ENCODE measurements around the gene DNAJC8. TPM values are rescaled to one million over a fixed set of nuclear protein-coding genes. Genes with fewer than 3 reads are reported as not detected.

Gene DNAJC8
- total RNA-seq, 2 experiments from 2014 or later, result 99.0 to 102 TPM

- Mint-ChIP-seq H3K4me1 (ENCODE audit: low read depth) (peaks cover 41% of the 10 kb centered on the region), H3K27me3 (no peaks in the 10 kb centered on the region), H3K27ac (peak overlapping the region; percentile 87), H3K36me3 (peaks cover 64% of the 10 kb centered on the region), H3K4me3 (peak overlapping the region; percentile 28), H3K9me3 (peaks cover 17% of the 10 kb centered on the region)
- intact Hi-C loops (cut with micrococcal nuclease), result loop anchor here (1.0 to 2.0 kb wide), 6 partner anchors 30 to 287 kb away; partner anchors contain the start of gene EYA3
- peak; percentile 89 for DNase-seq
- CTCF ChIA-PET, result interaction anchor here (1.0 to 2.2 kb wide), 6 partner anchors 9 to 110 kb away, joined by 3 to 9 read pairs (median 6); no protein-coding TSS in a partner anchor
- POLR2A ChIA-PET, result interaction anchor here (1.0 to 2.1 kb wide), 6 partner anchors 9 to 111 kb away, joined by 4 to 12 read pairs (median 5); partner anchors contain the start of gene EYA3
Observed at GRCh38 chr1:28199328-28200233, 33.2 kb downstream of the DNAJC8 start.

DNA sequence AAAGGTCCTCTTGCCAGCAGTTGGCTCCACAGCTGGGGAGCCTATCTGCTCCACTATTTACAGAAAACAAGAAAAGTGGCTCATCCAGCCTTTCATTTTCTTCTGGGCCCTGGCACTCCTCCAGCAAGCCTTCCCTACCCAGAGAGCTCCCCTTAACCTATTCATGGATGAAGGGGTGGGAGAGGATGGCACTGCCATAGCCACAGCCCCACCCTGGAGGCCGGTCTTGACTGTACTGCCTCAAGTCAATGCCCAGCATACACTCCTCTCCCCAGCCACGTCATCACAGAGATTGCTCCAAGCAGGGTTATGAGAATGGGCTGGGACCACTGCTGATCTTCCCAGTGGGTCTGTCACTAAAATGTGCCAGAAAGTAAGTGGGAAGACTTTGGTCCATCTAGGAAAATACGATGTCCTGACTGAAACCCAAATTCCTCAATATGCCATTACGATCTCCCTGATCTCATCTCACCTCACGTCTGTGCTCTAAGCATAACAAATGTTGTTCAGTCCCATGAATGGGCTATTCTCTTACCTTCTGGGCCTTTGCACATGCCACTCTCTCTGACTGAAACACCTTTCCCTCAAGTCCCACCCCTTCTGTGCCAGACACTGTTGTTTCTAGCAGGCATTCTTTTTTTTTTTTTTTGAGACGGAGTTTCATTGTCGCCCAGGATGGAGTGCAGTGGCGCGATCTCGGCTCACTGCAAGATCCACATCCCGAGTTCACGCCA, 35.0 kb downstream of the DNAJC8 start:
- ChIA-PET POLR2A (interaction anchor here (0.9 kb wide), 1 partner anchor 51 kb away, joined by 3 read pairs; no protein-coding TSS in a partner anchor), CTCF (interaction anchor here (1.3 kb wide), 1 partner anchor 12 kb away, joined by 4 read pairs; no protein-coding TSS in a partner anchor)
- intact Hi-C loops (cut with micrococcal nuclease), result loop anchor here (2.0 kb wide), 1 partner anchor 49 kb away; no protein-coding TSS in a partner anchor
- Mint-ChIP-seq H3K9me3 (peaks cover 17% of the 10 kb centered on the region), H3K27ac (no peak overlapping the region), H3K4me3 (no peak overlapping the region), H3K4me1 (ENCODE audit: low read depth) (peaks cover 41% of the 10 kb centered on the region), H3K36me3 (peaks cover 53% of the 10 kb centered on the region), H3K27me3 (no peaks in the 10 kb centered on the region)
- no peak for DNase-seq

GRCh38 chr1:28196330-28196729, 36.5 kb downstream of the DNAJC8 start:
- H3K4me1 Mint-ChIP-seq (ENCODE audit: low read depth), result peaks cover 41% of the 10 kb centered on the region
- peaks cover 17% of the 10 kb centered on the region for H3K9me3 Mint-ChIP-seq
- intact Hi-C loops (cut with micrococcal nuclease), result no loop called here
- no peaks in the 10 kb centered on the region for H3K27me3 Mint-ChIP-seq
- ChIA-PET POLR2A (interaction anchor here (1.3 kb wide), 1 partner anchor 108 kb away, joined by 5 read pairs; the partner anchor contains the start of gene EYA3), CTCF (interaction anchor here (0.6 to 1.3 kb wide), 4 partner anchors 12 to 105 kb away, joined by 3 to 6 read pairs (median 4); no protein-coding TSS in a partner anchor)
- peaks cover 46% of the 10 kb centered on the region for H3K36me3 Mint-ChIP-seq
- no peak overlapping the region for H3K27ac Mint-ChIP-seq
- DNase-seq, result no peak
- H3K4me3 Mint-ChIP-seq, result no peak overlapping the region

- H3K36me3 Mint-ChIP-seq, result peaks cover 41% of the 10 kb centered on the region
- no peak for DNase-seq
- peaks cover 36% of the 10 kb centered on the region for H3K4me1 Mint-ChIP-seq (ENCODE audit: low read depth)
- POLR2A ChIA-PET, result interaction anchor here (1.3 kb wide), 1 partner anchor 108 kb away, joined by 5 read pairs; the partner anchor contains the start of gene EYA3
- intact Hi-C loops (cut with micrococcal nuclease), result no loop called here
- CTCF ChIA-PET, result interaction anchor here (0.6 to 1.3 kb wide), 3 partner anchors 13 to 149 kb away, joined by 4 to 6 read pairs (median 4); no protein-coding TSS in a partner anchor
- H3K9me3 Mint-ChIP-seq, result peaks cover 17% of the 10 kb centered on the region
- no peak overlapping the region for H3K27ac Mint-ChIP-seq
- no peak overlapping the region for H3K4me3 Mint-ChIP-seq
- no peaks in the 10 kb centered on the region for H3K27me3 Mint-ChIP-seq
Observed at GRCh38 chr1:28195780-28196179, 37.0 kb downstream of the DNAJC8 start.

DNA sequence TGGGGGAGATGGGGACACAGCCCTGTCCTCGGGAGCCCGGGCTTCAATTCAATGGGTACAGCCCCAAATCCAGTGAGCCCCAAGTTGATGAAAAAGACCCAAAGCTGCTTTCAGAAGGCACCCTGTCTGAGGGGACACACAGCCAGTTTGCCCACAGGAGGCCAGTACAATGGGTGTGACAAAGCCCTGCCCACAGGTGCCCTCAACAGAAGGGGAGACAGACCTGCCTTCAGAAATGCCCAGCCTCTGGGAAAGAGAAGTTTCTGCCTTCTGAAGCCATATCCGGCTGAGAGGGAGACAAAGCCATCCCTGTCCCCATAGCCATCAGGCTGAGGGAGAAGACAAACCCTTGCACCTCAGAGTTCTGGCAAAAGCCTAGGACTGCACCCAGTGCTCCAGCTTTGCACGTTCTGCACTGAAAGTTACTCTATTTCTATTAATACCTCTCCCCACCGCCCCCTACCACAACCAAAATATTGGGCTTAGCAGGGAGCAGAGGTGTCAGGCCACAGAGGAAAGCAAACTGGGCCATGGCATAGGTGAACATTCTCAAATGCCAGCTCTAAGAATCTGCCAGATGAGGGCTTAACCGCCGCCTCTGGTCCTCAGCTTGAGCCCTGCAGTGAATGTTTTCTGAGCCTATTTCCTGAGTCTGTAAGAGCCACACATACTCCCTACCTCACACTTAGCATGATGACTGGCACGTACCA, 38.3 kb downstream of the DNAJC8 start:
- DNase-seq, result no peak
- H3K27ac Mint-ChIP-seq, result no peak overlapping the region
- ChIA-PET CTCF (no interaction called here), POLR2A (no interaction called here)
- peaks cover 16% of the 10 kb centered on the region for H3K9me3 Mint-ChIP-seq
- H3K27me3 Mint-ChIP-seq, result no peaks in the 10 kb centered on the region
- peaks cover 24% of the 10 kb centered on the region for H3K4me1 Mint-ChIP-seq (ENCODE audit: low read depth)
- intact Hi-C loops (cut with micrococcal nuclease), result no loop called here
- peaks cover 32% of the 10 kb centered on the region for H3K36me3 Mint-ChIP-seq
- H3K4me3 Mint-ChIP-seq, result no peak overlapping the region

- H3K36me3 Mint-ChIP-seq, result peaks cover 25% of the 10 kb centered on the region
- ChIA-PET POLR2A (no interaction called here), CTCF (no interaction called here)
- no peak overlapping the region for H3K27ac Mint-ChIP-seq
- H3K4me3 Mint-ChIP-seq, result no peak overlapping the region
- no peak for DNase-seq
- intact Hi-C loops (cut with micrococcal nuclease), result no loop called here
- no peaks in the 10 kb centered on the region for H3K27me3 Mint-ChIP-seq
- H3K4me1 Mint-ChIP-seq (ENCODE audit: low read depth), result peaks cover 17% of the 10 kb centered on the region
- peaks cover 9% of the 10 kb centered on the region for H3K9me3 Mint-ChIP-seq
Observed at GRCh38 chr1:28193701-28194161, 39.1 kb downstream of the DNAJC8 start.

GRCh38 chr1:28190996-28191645, 41.7 kb downstream of the DNAJC8 start:
- intact Hi-C loops (cut with micrococcal nuclease), result no loop called here
- no peak overlapping the region for H3K27ac Mint-ChIP-seq
- H3K4me3 Mint-ChIP-seq, result no peak overlapping the region
- ChIA-PET POLR2A (no interaction called here), CTCF (interaction anchor here (0.7 kb wide), 1 partner anchor 22 kb away, joined by 3 read pairs; no protein-coding TSS in a partner anchor)
- no peaks in the 10 kb centered on the region for H3K27me3 Mint-ChIP-seq
- no peaks in the 10 kb centered on the region for H3K4me1 Mint-ChIP-seq (ENCODE audit: low read depth)
- DNase-seq, result no peak
- H3K36me3 Mint-ChIP-seq, result peaks cover 5% of the 10 kb centered on the region
- H3K9me3 Mint-ChIP-seq, result no peaks in the 10 kb centered on the region

DNA sequence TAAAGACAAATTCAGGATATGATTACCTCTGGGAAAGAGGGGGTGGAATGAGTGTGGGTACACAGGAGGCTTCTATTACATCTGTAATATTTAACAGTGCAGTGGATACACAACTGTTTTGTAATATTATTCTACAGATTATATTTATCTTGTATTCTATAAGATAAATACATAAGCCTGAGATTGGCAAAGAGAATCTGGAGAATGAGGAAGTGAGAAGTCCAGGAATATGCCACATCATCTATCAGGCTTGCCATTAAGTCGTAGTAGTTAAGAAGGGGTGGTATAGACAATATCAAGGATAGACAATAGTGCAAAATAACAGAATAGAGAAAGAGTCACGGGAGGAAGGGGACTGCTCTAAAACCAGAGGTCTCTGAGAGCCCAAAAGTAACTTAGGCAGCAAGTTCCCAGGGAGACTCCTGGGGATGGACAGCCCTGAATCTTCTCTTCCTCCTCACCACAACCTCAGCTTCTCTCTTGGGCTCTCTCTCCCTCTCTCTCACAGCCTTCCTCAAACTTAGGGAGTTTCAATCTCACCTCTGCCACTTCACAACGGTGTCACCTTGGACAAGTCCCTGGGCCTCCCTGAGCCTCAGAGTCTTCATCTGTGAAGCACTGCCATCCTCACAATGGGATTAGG, 42.4 kb downstream of the DNAJC8 start:
- CTCF ChIA-PET, result no interaction called here
- no peaks in the 10 kb centered on the region for H3K27me3 Mint-ChIP-seq
- DNase-seq, result no peak
- H3K4me3 Mint-ChIP-seq, result no peak overlapping the region
- POLR2A ChIA-PET, result no interaction called here
- no peaks in the 10 kb centered on the region for H3K4me1 Mint-ChIP-seq (ENCODE audit: low read depth)
- no peaks in the 10 kb centered on the region for H3K9me3 Mint-ChIP-seq
- peaks cover 5% of the 10 kb centered on the region for H3K36me3 Mint-ChIP-seq
- intact Hi-C loops (cut with micrococcal nuclease), result no loop called here
- no peak overlapping the region for H3K27ac Mint-ChIP-seq

- CTCF ChIA-PET, result no interaction called here
- no peak overlapping the region for H3K4me3 Mint-ChIP-seq
- no peak for DNase-seq
- POLR2A ChIA-PET, result no interaction called here
- H3K36me3 Mint-ChIP-seq, result peaks cover 2% of the 10 kb centered on the region
- intact Hi-C loops (cut with micrococcal nuclease), result no loop called here
- no peak overlapping the region for H3K27ac Mint-ChIP-seq
- peaks cover 6% of the 10 kb centered on the region for H3K4me1 Mint-ChIP-seq (ENCODE audit: low read depth)
- peaks cover 6% of the 10 kb centered on the region for H3K27me3 Mint-ChIP-seq
- H3K9me3 Mint-ChIP-seq, result no peaks in the 10 kb centered on the region
Observed at GRCh38 chr1:28185071-28185470, 47.8 kb downstream of the DNAJC8 start.

GRCh38 chr1:28180306-28181305, 52.2 kb downstream of the DNAJC8 start:
- CTCF ChIA-PET, result no interaction called here
- POLR2A ChIA-PET, result no interaction called here
- Mint-ChIP-seq H3K36me3 (peaks cover 2% of the 10 kb centered on the region), H3K27me3 (peaks cover 19% of the 10 kb centered on the region), H3K27ac (no peak overlapping the region), H3K9me3 (no peaks in the 10 kb centered on the region), H3K4me3 (no peak overlapping the region), H3K4me1 (ENCODE audit: low read depth) (peaks cover 6% of the 10 kb centered on the region)
- no peak for DNase-seq
- intact Hi-C loops (cut with micrococcal nuclease), result no loop called here

Data from activated CD4-positive, alpha-beta memory T cell treated with anti-CD3 and anti-CD28 coated beads for 36 hours (primary cell).